ENCODE data around the gene MRPL28. TPM values are rescaled to one million over a fixed set of nuclear protein-coding genes. Genes with fewer than 3 reads are reported as not detected.
A peak's percentile ranks its signal among the peaks of the same experiment; 100 is the strongest.

The MRPL28 gene
- total and polyA plus RNA-seq, 4 donors = 31.9 to 98.9 (median 77.2) TPM

- no peak for TF ChIP-seq CTCF (IDR thresholded peaks at IDR 0.05; ENCODE audit: control extremely low read depth, extremely low read depth)
- Histone ChIP-seq H3K27me3 (ENCODE audit: control insufficient read depth in 3 of 3, insufficient read depth in 3 of 3, low read length in 2 of 3) (no peaks in the 10 kb centered on the region), H3K4me1 (ENCODE audit: control insufficient read depth in 5 of 5, insufficient read depth in 5 of 5, low read length in 5 of 5) (peaks cover 0 to 14% (median 4%) of the 10 kb centered on the region in 5 donors), H3K9me3 (ENCODE audit: control insufficient read depth in 4 of 4, insufficient read depth in 3 of 4, low read length in 3 of 4) (peaks cover 0 to 3% (median 0%) of the 10 kb centered on the region in 4 donors), H3K9ac (ENCODE audit: insufficient read depth in 1 of 2, low read length in 2 of 2) (peak overlapping the region in 1 of 2 donors; percentile 25), H3K4me3 (no peak overlapping the region), H3K36me3 (ENCODE audit: control insufficient read depth in 4 of 4, insufficient read depth in 4 of 4, low read length in 4 of 4) (peaks cover 8 to 60% (median 14%) of the 10 kb centered on the region in 4 donors), H3K27ac (ENCODE audit: low read depth in 1 of 2, low read length in 1 of 2) (no peak overlapping the region)
- DNase-seq (no peak), ATAC-seq (ENCODE audit: insufficient read depth, low FRiP score) (no peak)
- 29 to 49% methylated on average over 26 to 44 of the region's 44 CpGs for whole genome bisulfite sequencing, 2 donors
These were observed 387 bp downstream of the MRPL28 start for GRCh38 chr16:369866-370436.

GRCh38 chr16:369275-369865, 968 bp downstream of the MRPL28 start:
- peaks cover 0 to 3% (median 0%) of the 10 kb centered on the region in 4 donors for H3K9me3 ChIP-seq (ENCODE audit: control insufficient read depth in 4 of 4, insufficient read depth in 3 of 4, low read length in 3 of 4)
- no peaks in the 10 kb centered on the region for H3K27me3 ChIP-seq (ENCODE audit: control insufficient read depth in 3 of 3, insufficient read depth in 3 of 3, low read length in 2 of 3)
- H3K9ac ChIP-seq (ENCODE audit: insufficient read depth in 1 of 2, low read length in 2 of 2) = peak overlapping the region in 1 of 2 donors; percentile 25
- TF ChIP-seq CTCF (IDR thresholded peaks at IDR 0.05; ENCODE audit: control extremely low read depth, extremely low read depth) = no peak
- WGBS, 2 donors = 86 to 94% methylated on average over 20 of the region's 20 CpGs
- H3K4me1 ChIP-seq (ENCODE audit: control insufficient read depth in 5 of 5, insufficient read depth in 5 of 5, low read length in 5 of 5) = peaks cover 0 to 14% (median 4%) of the 10 kb centered on the region in 5 donors
- no peak overlapping the region for H3K4me3 ChIP-seq
- H3K36me3 ChIP-seq (ENCODE audit: control insufficient read depth in 4 of 4, insufficient read depth in 4 of 4, low read length in 4 of 4) = peaks cover 8 to 54% (median 14%) of the 10 kb centered on the region in 4 donors
- DNase-seq = no peak
- H3K27ac ChIP-seq (ENCODE audit: low read depth in 1 of 2, low read length in 1 of 2) = no peak overlapping the region
- no peak for ATAC-seq (ENCODE audit: insufficient read depth, low FRiP score)

- TF ChIP-seq CTCF (IDR thresholded peaks at IDR 0.05; ENCODE audit: control extremely low read depth, extremely low read depth) = no peak
- no peak overlapping the region for H3K9ac ChIP-seq (ENCODE audit: insufficient read depth in 1 of 2, low read length in 2 of 2)
- 95 to 96% methylated on average over 29 of the region's 29 CpGs for WGBS, 2 donors
- peaks cover 8 to 46% (median 14%) of the 10 kb centered on the region in 4 donors for H3K36me3 ChIP-seq (ENCODE audit: control insufficient read depth in 4 of 4, insufficient read depth in 4 of 4, low read length in 4 of 4)
- ATAC-seq (ENCODE audit: insufficient read depth, low FRiP score) (no peak), DNase-seq (no peak)
- no peak overlapping the region for H3K4me3 ChIP-seq
- H3K27ac ChIP-seq (ENCODE audit: low read depth in 1 of 2, low read length in 1 of 2) = no peak overlapping the region
- H3K27me3 ChIP-seq (ENCODE audit: control insufficient read depth in 3 of 3, insufficient read depth in 3 of 3, low read length in 2 of 3) = no peaks in the 10 kb centered on the region
- peaks cover 0 to 3% (median 0%) of the 10 kb centered on the region in 4 donors for H3K9me3 ChIP-seq (ENCODE audit: control insufficient read depth in 4 of 4, insufficient read depth in 3 of 4, low read length in 3 of 4)
- H3K4me1 ChIP-seq (ENCODE audit: control insufficient read depth in 5 of 5, insufficient read depth in 5 of 5, low read length in 5 of 5) = peaks cover 0 to 14% (median 4%) of the 10 kb centered on the region in 5 donors
These were observed 1.8 kb downstream of the MRPL28 start for GRCh38 chr16:368388-369158.
